Endothelial cell of hepatic sinusoid (primary cell): ENCODE data around the gene SOX9.
"Not testable (repeated sequence)": the region's sequence is repeated elsewhere in the genome, so short reads cannot be mapped to it uniquely, and the experiment has no call there.

Experiments used
- in situ Hi-C: cut with HindIII; loops from 2 replicates; pipeline ENCODE4 v1.10.0; 2017; ENCODE audit warnings: low sequenced_read_pairs

The SOX9 gene

GRCh38 chr17:72110942-72111318 is 9.9 kb upstream of the SOX9 start:
- in situ Hi-C loops, result no loop called here

GRCh38 chr17:72111336-72111923 is 9.4 kb upstream of the SOX9 start:
- in situ Hi-C loops, result no loop called here

GRCh38 chr17:72111926-72112325 is 8.9 kb upstream of the SOX9 start:
- in situ Hi-C loops, result not testable (repeated sequence)

- in situ Hi-C loops, result no loop called here
Measured at GRCh38 chr17:72113751-72114150, 7.1 kb upstream of the SOX9 start.

GRCh38 chr17:72115781-72116525 is 4.9 kb upstream of the SOX9 start:
- in situ Hi-C loops, result no loop called here

- in situ Hi-C loops, result no loop called here
Measured at GRCh38 chr17:72116661-72117521, 3.9 kb upstream of the SOX9 start.

- in situ Hi-C loops, result no loop called here
Measured at GRCh38 chr17:72117535-72118334, 3.1 kb upstream of the SOX9 start.

- in situ Hi-C loops, result no loop called here
Measured at GRCh38 chr17:72118335-72119076, 2.3 kb upstream of the SOX9 start.

- in situ Hi-C loops, result no loop called here
Measured at GRCh38 chr17:72119077-72119872, 1.5 kb upstream of the SOX9 start.

GRCh38 chr17:72119873-72120641 is 763 bp upstream of the SOX9 start:
- in situ Hi-C loops, result no loop called here

- in situ Hi-C loops, result no loop called here
Measured at GRCh38 chr17:72121164-72122009, 567 bp downstream of the SOX9 start.

- in situ Hi-C loops, result no loop called here
Measured at GRCh38 chr17:72122010-72122764, 1.4 kb downstream of the SOX9 start.

GRCh38 chr17:72122765-72123529 is 2.1 kb downstream of the SOX9 start:
- in situ Hi-C loops, result no loop called here

- in situ Hi-C loops, result no loop called here
Measured at GRCh38 chr17:72123530-72124437, 3.0 kb downstream of the SOX9 start.

GRCh38 chr17:72124438-72124775 is 3.6 kb downstream of the SOX9 start:
- in situ Hi-C loops, result no loop called here
